ENCODE data around the gene TYW1.
"Not testable (repeated sequence)": the region's sequence is repeated elsewhere in the genome, so short reads cannot be mapped to it uniquely, and the experiment has no call there.

TYW1 gene

DNA sequence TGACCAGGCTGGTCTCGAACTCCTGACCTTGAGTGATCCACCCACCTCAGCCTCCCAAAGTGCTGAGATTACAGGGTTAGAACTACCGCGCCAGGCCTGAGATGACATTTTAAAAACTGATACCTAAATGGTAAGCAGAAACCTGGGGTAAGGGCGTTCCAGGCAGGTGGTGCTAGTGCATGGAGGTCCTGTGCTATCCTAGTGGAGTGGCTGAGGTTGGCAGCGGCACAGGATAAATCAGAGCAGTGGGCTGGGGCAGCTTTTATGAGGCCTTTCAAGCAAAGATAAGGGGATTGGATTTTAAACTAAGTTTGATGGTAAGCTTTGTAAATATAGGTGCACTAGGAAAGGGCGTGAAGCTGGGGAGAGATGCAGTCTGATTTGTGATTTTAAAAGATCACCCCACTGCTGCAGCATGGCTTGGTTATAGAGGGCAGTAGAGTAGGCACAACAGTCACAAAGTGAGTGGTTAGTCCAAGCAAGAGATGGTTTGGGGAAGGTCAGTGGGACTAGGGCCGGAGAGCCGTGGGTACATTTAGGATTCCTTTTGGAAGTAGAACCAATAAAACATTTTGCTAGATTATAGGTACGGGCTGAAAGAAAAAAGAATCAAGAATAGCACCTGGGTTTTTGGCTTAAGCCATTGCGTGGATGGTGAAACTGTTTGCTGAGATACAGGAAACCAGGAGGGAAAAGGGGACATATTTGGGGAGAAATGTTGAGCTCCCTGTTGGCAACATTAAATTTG lies 188.5 kb downstream of the TYW1 start:
- not testable (repeated sequence) for H3K27me3 Mint-ChIP-seq, H3K36me3 Mint-ChIP-seq, H3K9me3 Mint-ChIP-seq, H3K4me3 Mint-ChIP-seq
- Mint-ChIP-seq H3K27ac (peak overlapping the region; percentile 55), H3K4me1 (peaks cover 17% of the 10 kb centered on the region)

DNA sequence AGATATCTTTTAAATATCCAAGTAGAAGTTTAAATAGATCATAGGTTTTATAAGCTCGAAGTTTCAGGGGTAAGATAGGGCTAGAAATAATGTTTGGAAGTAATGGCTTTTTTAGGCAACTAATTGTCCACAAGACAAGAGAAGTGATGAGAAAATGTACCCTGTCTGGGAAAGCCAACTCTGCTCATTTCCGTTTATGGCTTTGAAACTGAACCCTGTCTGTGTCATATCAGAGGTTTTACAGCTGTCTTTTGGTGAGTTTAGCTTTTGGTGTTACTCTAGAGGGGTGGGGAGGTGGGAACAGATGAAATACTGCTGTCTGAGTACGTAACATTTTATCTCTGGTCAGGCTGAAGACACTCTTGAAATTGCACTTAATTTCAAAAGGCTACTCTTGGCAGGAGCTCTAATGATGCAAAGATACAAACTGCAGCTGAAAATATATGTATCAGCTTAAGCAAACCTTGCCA lies 189.1 kb downstream of the TYW1 start:
- H3K27me3 Mint-ChIP-seq, H3K4me3 Mint-ChIP-seq, H3K9me3 Mint-ChIP-seq, H3K36me3 Mint-ChIP-seq: not testable (repeated sequence)
- peak overlapping the region; percentile 17 for H3K27ac Mint-ChIP-seq
- H3K4me1 Mint-ChIP-seq, result peaks cover 22% of the 10 kb centered on the region

- H3K9me3 Mint-ChIP-seq, H3K27ac Mint-ChIP-seq, H3K27me3 Mint-ChIP-seq, H3K4me3 Mint-ChIP-seq: not testable (repeated sequence)
- H3K4me1 Mint-ChIP-seq, result peaks cover 33% of the 10 kb centered on the region
- peaks cover 12% of the 10 kb centered on the region for H3K36me3 Mint-ChIP-seq
Measured at GRCh38 chr7:67189160-67189559, 192.5 kb downstream of the TYW1 start.

GRCh38 chr7:67189801-67190465 lies 193.3 kb downstream of the TYW1 start:
- not testable (repeated sequence) for H3K27ac Mint-ChIP-seq, H3K4me3 Mint-ChIP-seq
- peaks cover 30% of the 10 kb centered on the region for H3K4me1 Mint-ChIP-seq

GRCh38 chr7:67191002-67191720 lies 194.5 kb downstream of the TYW1 start:
- Mint-ChIP-seq H3K36me3 (peaks cover 21% of the 10 kb centered on the region), H3K27ac (peak overlapping the region; percentile 30), H3K4me1 (peaks cover 22% of the 10 kb centered on the region)
- not testable (repeated sequence) for H3K9me3 Mint-ChIP-seq, H3K4me3 Mint-ChIP-seq, H3K27me3 Mint-ChIP-seq

More at GRCh38 chr7:67189801-67190465, 193.3 kb downstream of the TYW1 start:
- not testable (repeated sequence) for H3K27me3 Mint-ChIP-seq, H3K9me3 Mint-ChIP-seq
- H3K36me3 Mint-ChIP-seq, result peaks cover 12% of the 10 kb centered on the region

- H3K27me3 Mint-ChIP-seq, H3K9me3 Mint-ChIP-seq, H3K4me3 Mint-ChIP-seq, H3K27ac Mint-ChIP-seq: not testable (repeated sequence)
- peaks cover 25% of the 10 kb centered on the region for H3K36me3 Mint-ChIP-seq
- H3K4me1 Mint-ChIP-seq, result peaks cover 22% of the 10 kb centered on the region
Measured at GRCh38 chr7:67192123-67192702, 195.6 kb downstream of the TYW1 start.

GRCh38 chr7:67192889-67193613 lies 196.4 kb downstream of the TYW1 start:
- H3K27me3 Mint-ChIP-seq, result not testable (repeated sequence)

DNA sequence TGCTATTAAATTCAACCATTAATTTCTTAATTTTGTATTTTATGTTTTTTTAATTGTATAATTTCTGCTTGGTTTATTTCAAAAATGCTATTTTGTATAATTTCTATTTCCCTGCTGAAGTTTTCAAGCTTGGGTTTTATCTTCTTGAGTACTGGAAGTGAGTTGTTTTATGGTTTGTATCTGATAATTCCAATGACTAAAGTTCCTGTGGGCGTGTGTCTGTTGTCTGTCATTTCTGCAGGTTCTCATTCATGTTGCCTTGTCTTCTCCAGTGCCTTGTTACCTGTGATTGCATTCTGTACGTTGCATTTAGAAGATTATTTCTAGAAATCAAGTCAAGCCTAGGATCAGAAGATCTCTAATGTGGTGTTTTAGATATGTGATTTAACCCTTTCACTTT lies 199.5 kb downstream of the TYW1 start:
- H3K4me3 Mint-ChIP-seq, H3K9me3 Mint-ChIP-seq, H3K27ac Mint-ChIP-seq, H3K27me3 Mint-ChIP-seq: not testable (repeated sequence)
- Mint-ChIP-seq H3K36me3 (peaks cover 34% of the 10 kb centered on the region), H3K4me1 (peaks cover 11% of the 10 kb centered on the region)

More at GRCh38 chr7:67192889-67193613, 196.4 kb downstream of the TYW1 start:
- H3K27ac Mint-ChIP-seq, H3K4me3 Mint-ChIP-seq, H3K9me3 Mint-ChIP-seq: not testable (repeated sequence)
- peaks cover 22% of the 10 kb centered on the region for H3K4me1 Mint-ChIP-seq
- peaks cover 25% of the 10 kb centered on the region for H3K36me3 Mint-ChIP-seq

- H3K27me3 Mint-ChIP-seq, H3K27ac Mint-ChIP-seq, H3K4me1 Mint-ChIP-seq, H3K4me3 Mint-ChIP-seq, H3K9me3 Mint-ChIP-seq: not testable (repeated sequence)
- H3K36me3 Mint-ChIP-seq, result peaks cover 33% of the 10 kb centered on the region
Measured at GRCh38 chr7:67198865-67199526, 202.4 kb downstream of the TYW1 start.

DNA sequence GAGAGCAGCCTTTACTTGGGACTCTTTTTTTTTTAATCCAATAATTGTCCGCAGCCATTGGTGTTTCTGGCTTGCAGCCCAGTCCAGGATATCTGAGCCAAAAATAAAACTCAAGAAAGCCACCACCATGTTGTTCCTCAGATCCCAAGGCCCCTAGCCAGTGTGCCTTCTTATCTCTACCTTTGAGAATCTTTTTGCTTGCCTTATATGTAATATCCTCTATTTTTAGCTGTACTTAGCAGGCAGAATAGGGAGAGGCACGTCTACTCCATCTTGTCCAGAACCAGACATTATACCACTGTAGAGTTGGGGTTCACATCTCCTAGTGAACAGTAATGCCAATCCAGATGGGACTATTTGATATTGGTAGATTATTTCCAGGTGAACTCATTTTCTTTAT lies 209.1 kb downstream of the TYW1 start:
- not testable (repeated sequence) for H3K4me3 Mint-ChIP-seq, H3K27me3 Mint-ChIP-seq, H3K27ac Mint-ChIP-seq, H3K4me1 Mint-ChIP-seq, H3K9me3 Mint-ChIP-seq
- peaks cover 30% of the 10 kb centered on the region for H3K36me3 Mint-ChIP-seq

GRCh38 chr7:67206452-67206851 lies 209.8 kb downstream of the TYW1 start:
- H3K4me3 Mint-ChIP-seq, result no peak overlapping the region
- no peaks in the 10 kb centered on the region for H3K9me3 Mint-ChIP-seq
- H3K27me3 Mint-ChIP-seq, result no peaks in the 10 kb centered on the region
- peaks cover 30% of the 10 kb centered on the region for H3K36me3 Mint-ChIP-seq
- H3K4me1 Mint-ChIP-seq, result no peaks in the 10 kb centered on the region
- no peak overlapping the region for H3K27ac Mint-ChIP-seq

DNA sequence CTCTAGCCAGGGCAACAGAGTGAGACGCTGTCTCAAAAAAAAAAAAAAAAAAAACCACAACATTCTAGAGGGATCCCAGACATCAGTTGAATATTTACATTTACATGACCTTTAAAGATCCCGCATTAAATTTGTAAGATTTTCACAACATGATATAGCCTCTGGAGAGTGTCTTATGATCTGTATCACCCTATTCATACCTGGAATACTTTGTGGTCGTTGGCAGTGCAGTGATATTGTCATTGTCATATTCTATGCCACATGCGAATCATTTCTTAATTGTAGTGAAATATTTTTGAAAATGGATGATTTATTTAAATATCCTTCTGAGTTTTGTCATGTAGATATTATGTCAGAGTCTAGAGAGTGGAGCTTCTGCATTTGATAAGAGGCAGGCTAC lies 212.0 kb downstream of the TYW1 start:
- not testable (repeated sequence) for H3K27me3 Mint-ChIP-seq, H3K27ac Mint-ChIP-seq, H3K4me3 Mint-ChIP-seq, H3K9me3 Mint-ChIP-seq, H3K4me1 Mint-ChIP-seq
- H3K36me3 Mint-ChIP-seq, result peaks cover 31% of the 10 kb centered on the region

DNA sequence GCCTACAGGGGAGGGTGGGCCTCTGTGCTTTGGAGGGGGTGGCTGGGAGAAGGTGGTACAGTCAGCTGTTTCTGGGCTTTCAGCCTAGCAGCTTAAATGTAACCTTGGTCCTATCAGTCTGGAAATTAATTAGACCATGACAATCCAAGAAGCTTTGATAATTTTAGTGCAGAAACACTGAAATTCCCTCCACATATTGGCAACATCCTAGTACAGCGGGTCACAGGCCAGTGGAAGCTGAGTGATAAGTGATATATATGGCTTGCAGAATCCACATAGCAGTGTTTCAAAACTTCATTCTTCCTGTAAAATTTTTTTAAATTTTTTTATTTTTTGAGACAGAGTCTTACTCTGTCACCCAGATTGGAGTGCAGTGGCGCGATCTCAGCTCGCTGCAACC lies 212.6 kb downstream of the TYW1 start:
- H3K27ac Mint-ChIP-seq, result no peak overlapping the region
- H3K4me1 Mint-ChIP-seq, result peaks cover under 1% of the 10 kb centered on the region
- no peaks in the 10 kb centered on the region for H3K27me3 Mint-ChIP-seq
- peaks cover 33% of the 10 kb centered on the region for H3K36me3 Mint-ChIP-seq
- H3K4me3 Mint-ChIP-seq, result no peak overlapping the region
- H3K9me3 Mint-ChIP-seq, result no peaks in the 10 kb centered on the region

- Mint-ChIP-seq H3K27ac (no peak overlapping the region), H3K4me3 (no peak overlapping the region), H3K36me3 (peaks cover 33% of the 10 kb centered on the region), H3K27me3 (no peaks in the 10 kb centered on the region), H3K4me1 (peaks cover 12% of the 10 kb centered on the region), H3K9me3 (no peaks in the 10 kb centered on the region)
Measured at GRCh38 chr7:67210567-67210966, 213.9 kb downstream of the TYW1 start.

All from activated naive CD4-positive, alpha-beta T cell treated with anti-CD3 and anti-CD28 coated beads, Interleukin-2, amount 50 U/mL, for 24 hours (primary cell).